Gastroesophageal sphincter (tissue), 4 donors: ENCODE data around the gene MAN2B2. TPM values are rescaled to one million over a fixed set of nuclear protein-coding genes. Genes with fewer than 3 reads are reported as not detected.

ENCODE experiments used
- ATAC-seq: fragments of 150-250 bp; one replicate; pipeline ENCODE4 v1.9.1; 2016; ENCODE audit warnings: mild to moderate bottlenecking, moderate library complexity
- H3K27ac ChIP-seq, 4 donors: fragments of 200-600 bp; sonication (generic) in 3 of 4; 1 replicate in 3 of 4; 2 replicates in 1 of 4; pipeline ENCODE4 v1.5.1; 2016 to 2019
- H3K27me3 ChIP-seq: fragments of 200-600 bp; sonication (generic); one replicate; pipeline ENCODE4 v1.5.1; 2019
- H3K36me3 ChIP-seq, 2 donors: fragments of 200-600 bp; sonication (generic); one replicate each; pipeline ENCODE4 v1.5.1; 2019; ENCODE audit warnings: control low read depth in 1 of 2
- H3K4me1 ChIP-seq, 3 donors: fragments of 200-600 bp; sonication (generic); 1 replicate in 2 of 3; 2 replicates in 1 of 3; pipeline ENCODE4 v1.5.1; 2016 to 2019; ENCODE audit warnings: control low read depth in 2 of 3
- H3K4me3 ChIP-seq, 2 donors: fragments of 200-600 bp; sonication (generic); one replicate each; pipeline ENCODE4 v1.5.1; 2019; ENCODE audit warnings: mild to moderate bottlenecking in 1 of 2, moderate library complexity in 1 of 2
- H3K9me3 ChIP-seq, 3 donors: fragments of 200-600 bp; sonication (generic); one replicate each; pipeline ENCODE4 v1.5.1; 2017 to 2019; ENCODE audit warnings: control low read depth in 2 of 3
- EP300 ChIP-seq: sonication (generic); formaldehyde crosslinking; IDR thresholded peaks from one replicate; pipeline ENCODE4 v1.6.1; 2017; ENCODE audit warnings: antibody characterized with exemption, mild to moderate bottlenecking
- POLR2A ChIP-seq, 2 donors: fragments of 450-650 bp; IDR thresholded peaks; one replicate each; pipeline ENCODE4 v1.6.1; 2017; ENCODE audit warnings: antibody characterized with exemption in 2 of 2, mild to moderate bottlenecking in 2 of 2, moderate library complexity in 1 of 2
- POLR2AphosphoS5 ChIP-seq: sonication (generic); formaldehyde crosslinking; IDR thresholded peaks from one replicate; pipeline ENCODE4 v1.6.1; 2017; ENCODE audit warnings: antibody characterized with exemption
- WGBS, 2 donors: methylation state at CpG; one replicate each; pipeline ENCODE4 v1.1.5; 2018; ENCODE audit warnings: low coverage in 1 of 2; 5-methylcytosine and 5-hydroxymethylcytosine counted together
- total RNA-seq, 4 donors: library from RNA; depleted of rRNA; stranded (reverse); fragments of >200 nt; gene quantifications; one replicate each; pipeline ENCODE4 v1.1.0, GENCODE V29; 2016
- TF ChIP-seq, protein P1 (sequence below), 4 experiments: fragments of 200-600 bp in 2 of 4; fragments of 450-650 bp in 2 of 4; sonication (generic) in 1 of 4; IDR thresholded peaks; one replicate each; pipeline ENCODE4 v1.5.1; 2017 to 2019; ENCODE audit warnings: antibody characterized with exemption in 4 of 4, mild to moderate bottlenecking in 2 of 4, moderate library complexity in 2 of 4

Gene MAN2B2
- total RNA-seq, 4 donors from 2014 or later, result 20.3 to 39.3 (median 34.3) TPM

DNA sequence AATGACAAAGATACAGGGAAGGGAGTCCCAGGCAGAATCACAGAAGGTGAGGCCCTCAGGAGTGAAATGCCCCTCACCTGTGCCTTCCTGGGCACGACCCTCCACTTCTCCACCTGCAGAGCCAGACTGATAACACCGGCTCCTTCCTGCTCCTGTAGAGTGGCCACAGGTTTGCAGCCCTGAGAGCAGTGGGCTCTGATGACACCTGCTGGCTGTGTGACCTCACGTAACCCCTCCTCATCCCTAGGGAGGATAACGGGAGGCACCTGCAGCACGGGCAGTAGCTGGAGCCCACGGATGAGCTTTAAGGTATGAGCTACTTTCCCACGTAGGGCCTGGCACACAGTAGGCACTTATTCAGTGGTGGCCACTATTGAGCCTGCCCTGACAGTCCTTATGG lies 25.5 kb upstream of the MAN2B2 start:
- Histone ChIP-seq H3K27ac (no peak overlapping the region), H3K4me3 (no peak overlapping the region), H3K36me3 (peaks cover 0 to 2% of the 10 kb centered on the region in 2 donors), H3K27me3 (peaks cover 91% of the 10 kb centered on the region), H3K9me3 (peaks cover 0 to 19% (median 0%) of the 10 kb centered on the region in 3 donors), H3K4me1 (no peaks in the 10 kb centered on the region)
- ATAC-seq, result no peak
- TF ChIP-seq POLR2AphosphoS5, result no peak
- TF ChIP-seq EP300, result no peak
- no peak for TF ChIP-seq POLR2A (IDR thresholded peaks at IDR 0.05)
- TF ChIP-seq, protein P1, sequence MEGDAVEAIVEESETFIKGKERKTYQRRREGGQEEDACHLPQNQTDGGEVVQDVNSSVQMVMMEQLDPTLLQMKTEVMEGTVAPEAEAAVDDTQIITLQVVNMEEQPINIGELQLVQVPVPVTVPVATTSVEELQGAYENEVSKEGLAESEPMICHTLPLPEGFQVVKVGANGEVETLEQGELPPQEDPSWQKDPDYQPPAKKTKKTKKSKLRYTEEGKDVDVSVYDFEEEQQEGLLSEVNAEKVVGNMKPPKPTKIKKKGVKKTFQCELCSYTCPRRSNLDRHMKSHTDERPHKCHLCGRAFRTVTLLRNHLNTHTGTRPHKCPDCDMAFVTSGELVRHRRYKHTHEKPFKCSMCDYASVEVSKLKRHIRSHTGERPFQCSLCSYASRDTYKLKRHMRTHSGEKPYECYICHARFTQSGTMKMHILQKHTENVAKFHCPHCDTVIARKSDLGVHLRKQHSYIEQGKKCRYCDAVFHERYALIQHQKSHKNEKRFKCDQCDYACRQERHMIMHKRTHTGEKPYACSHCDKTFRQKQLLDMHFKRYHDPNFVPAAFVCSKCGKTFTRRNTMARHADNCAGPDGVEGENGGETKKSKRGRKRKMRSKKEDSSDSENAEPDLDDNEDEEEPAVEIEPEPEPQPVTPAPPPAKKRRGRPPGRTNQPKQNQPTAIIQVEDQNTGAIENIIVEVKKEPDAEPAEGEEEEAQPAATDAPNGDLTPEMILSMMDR (IDR thresholded peaks at IDR 0.05), result no peak
- WGBS, 2 donors, result 29% methylated on average over 4 of the region's 7 CpGs; no CpG with 5 or more reads in 1 of the 2 donors

DNA sequence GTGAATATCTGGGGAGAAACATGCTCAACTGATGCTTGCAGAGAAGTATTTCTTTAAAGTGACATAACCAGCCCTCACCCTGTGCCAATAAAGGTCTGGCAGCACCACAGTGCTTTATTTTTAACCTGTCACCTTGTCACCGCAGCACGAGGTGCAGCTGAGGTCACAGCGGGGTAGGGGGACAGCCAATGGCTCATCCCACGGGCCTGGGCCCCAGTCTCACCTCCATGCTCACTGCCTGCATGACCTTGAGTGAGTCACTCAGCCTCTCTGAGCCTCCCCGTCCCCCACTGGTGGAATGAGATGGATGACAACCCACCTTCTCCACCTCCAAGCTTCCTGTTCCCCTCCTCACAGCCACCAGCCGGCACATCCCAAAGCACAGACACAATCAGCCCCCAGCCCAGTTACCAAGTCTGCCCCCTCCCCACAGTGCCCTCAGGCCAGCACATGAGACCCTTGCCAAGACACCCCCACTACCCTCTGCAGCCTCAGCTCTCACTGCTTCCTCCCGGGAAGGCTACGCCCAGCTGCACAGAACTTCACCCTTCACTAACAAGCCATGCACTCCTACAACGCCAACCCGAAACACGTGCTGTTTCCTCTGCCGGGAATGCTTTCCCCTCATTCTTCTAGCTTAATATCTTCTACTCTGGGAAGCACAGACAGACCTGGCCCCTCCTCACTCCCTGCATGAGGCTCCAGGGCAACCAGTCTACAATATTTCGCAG lies 24.9 kb upstream of the MAN2B2 start:
- WGBS, 2 donors, result 52 to 63% methylated on average over 7 of the region's 13 CpGs
- H3K27me3 ChIP-seq, result peaks cover 85% of the 10 kb centered on the region
- H3K27ac ChIP-seq, result no peak overlapping the region
- ATAC-seq, result no peak
- H3K9me3 ChIP-seq, result peaks cover 0 to 19% (median 0%) of the 10 kb centered on the region in 3 donors
- peaks cover 0 to 2% of the 10 kb centered on the region in 2 donors for H3K36me3 ChIP-seq
- no peak for TF ChIP-seq EP300
- TF ChIP-seq, protein P1 (IDR thresholded peaks at IDR 0.05), result no peak
- TF ChIP-seq POLR2A (IDR thresholded peaks at IDR 0.05), result no peak
- no peak for TF ChIP-seq POLR2AphosphoS5
- no peak overlapping the region for H3K4me3 ChIP-seq
- no peaks in the 10 kb centered on the region for H3K4me1 ChIP-seq

DNA sequence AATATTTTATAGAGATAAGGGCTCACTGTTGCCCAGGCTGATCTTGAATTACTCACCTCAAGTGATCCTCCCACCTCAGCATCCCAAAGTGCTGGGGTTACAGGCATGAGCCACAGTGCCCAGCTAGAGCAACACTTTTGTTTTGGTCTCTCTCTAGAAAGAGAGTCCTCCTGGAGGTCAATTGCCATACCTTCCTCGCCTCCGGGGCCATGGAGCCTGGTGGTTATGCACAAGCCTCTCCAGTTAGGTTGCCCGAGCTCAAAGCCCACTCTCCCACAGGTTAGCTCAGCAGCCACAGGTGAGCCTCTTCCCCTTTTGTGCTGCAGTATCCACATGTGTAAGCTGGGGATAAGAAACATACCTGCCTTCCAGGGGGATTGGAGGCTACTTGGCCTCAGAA lies 24.2 kb upstream of the MAN2B2 start:
- no peak for ATAC-seq

DNA sequence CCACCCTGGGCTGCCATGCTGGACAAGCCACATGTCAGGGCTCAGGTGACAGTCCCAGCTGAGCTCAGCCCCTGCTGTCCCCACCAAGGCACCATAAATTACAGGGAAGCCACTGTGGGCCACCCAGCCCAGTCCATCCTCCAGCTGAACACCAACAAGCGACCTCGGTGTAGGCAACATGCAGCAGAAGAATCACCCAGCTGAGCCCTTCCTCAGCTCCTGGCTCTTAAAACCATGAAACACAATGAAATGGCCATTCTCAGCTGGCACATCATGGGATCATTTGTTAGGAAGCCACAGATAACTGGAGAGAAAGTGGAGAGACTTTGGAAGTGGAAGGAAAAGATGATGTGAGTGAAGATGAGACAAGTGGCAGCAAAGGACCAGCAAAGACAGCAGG lies 23.3 kb upstream of the MAN2B2 start:
- WGBS, 2 donors, result no CpG with 5 or more reads among the region's 2 CpGs
- ATAC-seq, result no peak
- H3K27me3 ChIP-seq, result peaks cover 84% of the 10 kb centered on the region
- H3K27ac ChIP-seq, result no peak overlapping the region
- TF ChIP-seq EP300 (no peak), POLR2A (IDR thresholded peaks at IDR 0.05) (no peak), POLR2AphosphoS5 (no peak)
- TF ChIP-seq, protein P1 (IDR thresholded peaks at IDR 0.05), result no peak
- H3K9me3 ChIP-seq, result peaks cover 0 to 19% (median 0%) of the 10 kb centered on the region in 3 donors
- no peaks in the 10 kb centered on the region for H3K4me1 ChIP-seq
- peaks cover 0 to 2% of the 10 kb centered on the region in 2 donors for H3K36me3 ChIP-seq
- no peak overlapping the region for H3K4me3 ChIP-seq

More for the DNA sequence above, 24.2 kb upstream of the MAN2B2 start:
- peaks cover 0 to 19% (median 0%) of the 10 kb centered on the region in 3 donors for H3K9me3 ChIP-seq
- H3K27ac ChIP-seq, result no peak overlapping the region
- peaks cover 83% of the 10 kb centered on the region for H3K27me3 ChIP-seq
- no peak overlapping the region for H3K4me3 ChIP-seq
- H3K4me1 ChIP-seq, result no peaks in the 10 kb centered on the region
- H3K36me3 ChIP-seq, result peaks cover 0 to 2% of the 10 kb centered on the region in 2 donors
- WGBS, 2 donors, result no CpG with 5 or more reads among the region's 3 CpGs
- TF ChIP-seq POLR2A (IDR thresholded peaks at IDR 0.05) (no peak), POLR2AphosphoS5 (no peak), EP300 (no peak)
- TF ChIP-seq, protein P1 (IDR thresholded peaks at IDR 0.05), result no peak

DNA sequence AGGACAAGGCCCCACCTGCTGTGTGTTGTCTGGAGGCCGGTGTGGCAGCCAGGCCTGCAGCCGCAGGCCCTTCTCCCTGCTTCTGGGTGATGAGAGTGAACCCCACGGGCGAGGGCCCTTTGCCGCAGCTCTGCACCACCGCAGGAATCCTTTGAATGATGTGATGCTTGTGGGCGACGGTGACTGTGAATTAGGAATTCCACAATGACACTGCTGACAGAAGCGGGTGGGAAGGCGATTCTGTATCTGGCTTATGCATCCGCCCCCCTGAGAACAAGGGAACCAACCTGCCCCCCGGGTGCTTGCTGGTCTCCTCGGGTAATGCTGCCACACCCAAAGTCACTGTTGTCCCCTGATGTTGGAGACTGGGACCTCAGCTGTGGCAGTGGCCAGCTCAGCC lies 19.5 kb upstream of the MAN2B2 start:
- H3K4me3 ChIP-seq, result no peak overlapping the region
- 75% methylated on average over 2 of the region's 13 CpGs; no CpG with 5 or more reads in 1 of the 2 donors for WGBS, 2 donors
- H3K27ac ChIP-seq, result no peak overlapping the region
- peaks cover 86% of the 10 kb centered on the region for H3K27me3 ChIP-seq
- ATAC-seq, result no peak
- H3K9me3 ChIP-seq, result peaks cover 0 to 19% (median 0%) of the 10 kb centered on the region in 3 donors
- no peaks in the 10 kb centered on the region for H3K4me1 ChIP-seq
- peaks cover 0 to 2% of the 10 kb centered on the region in 2 donors for H3K36me3 ChIP-seq
- TF ChIP-seq, protein P1 (IDR thresholded peaks at IDR 0.05), result no peak
- TF ChIP-seq POLR2A (IDR thresholded peaks at IDR 0.05) (no peak), EP300 (no peak), POLR2AphosphoS5 (no peak)
